ENCODE results near the gene EHBP1.

EHBP1 gene

GRCh38 chr2:62992561-62992960, 287.0 kb downstream of the EHBP1 start (continued):
- TF ChIP-seq ZNF274 (IDR thresholded peaks at IDR 0.05; ENCODE audit: low read length), result no peak
- TF ChIP-seq ZNF274 (tag by site-specific recombination; IDR thresholded peaks at IDR 0.05; ENCODE audit: borderline replicate concordance), result no peak
- no peak for TF ChIP-seq ZNF529 (tag by site-specific recombination; IDR thresholded peaks at IDR 0.05; ENCODE audit: insufficient replicate concordance)

GRCh38 chr2:62994206-62994605, 288.7 kb downstream of the EHBP1 start:
- Histone ChIP-seq H3K4me1 (ENCODE audit: control insufficient read depth, insufficient read depth, low read length) (no peaks in the 10 kb centered on the region), H3K27ac (ENCODE audit: extremely low read depth, low read depth, low read length) (no peak overlapping the region), H3K4me3 (ENCODE audit: low read depth, low read length) (no peak overlapping the region), H3K9me3 (ENCODE audit: control insufficient read depth, insufficient read depth, low read depth, low read length) (no peaks in the 10 kb centered on the region), H3K36me3 (ENCODE audit: control insufficient read depth in 2 of 2, insufficient read depth in 1 of 2, low read length in 2 of 2) (peaks cover 7 to 8% of the 10 kb centered on the region in 2 experiments)
- ChIA-PET CTCF (interaction anchor here (0.6 kb wide), 1 partner anchor 29 kb away, joined by 3 read pairs; no protein-coding TSS in a partner anchor), POLR2A (no interaction called here)
- TF ChIP-seq ZNF585B (tag by site-specific recombination; IDR thresholded peaks at IDR 0.05), result no peak
- TF ChIP-seq ZNF664 (tag by site-specific recombination; IDR thresholded peaks at IDR 0.05), result no peak
- no peak for TF ChIP-seq ZNF610 (tag by site-specific recombination; IDR thresholded peaks at IDR 0.05; ENCODE audit: borderline replicate concordance)
- no peak for TF ChIP-seq KLF8 (tag by site-specific recombination; IDR thresholded peaks at IDR 0.05)
- no peak for TF ChIP-seq GLI4 (tag by site-specific recombination; IDR thresholded peaks at IDR 0.05)
- no peak for TF ChIP-seq ZNF837 (tag by site-specific recombination; IDR thresholded peaks at IDR 0.05)
- no peak for TF ChIP-seq YY2 (tag by site-specific recombination; IDR thresholded peaks at IDR 0.05)
- no peak for TF ChIP-seq ZBTB49 (tag by site-specific recombination; IDR thresholded peaks at IDR 0.05; ENCODE audit: low read depth)
- no peak for TF ChIP-seq ZNF580 (tag by site-specific recombination; IDR thresholded peaks at IDR 0.05)
- TF ChIP-seq BCL6B (tag by site-specific recombination; IDR thresholded peaks at IDR 0.05), result no peak
- TF ChIP-seq REST (tag by site-specific recombination; IDR thresholded peaks at IDR 0.05), result no peak
- TF ChIP-seq ZNF76 (tag by site-specific recombination; IDR thresholded peaks at IDR 0.05; ENCODE audit: borderline replicate concordance, low read depth), result no peak
- TF ChIP-seq ZNF324 (tag by site-specific recombination; IDR thresholded peaks at IDR 0.05), result no peak
- no peak for TF ChIP-seq PBX3 (CRISPR knock-in tag; IDR thresholded peaks at IDR 0.05)
- no peak for TF ChIP-seq ZNF140 (tag by site-specific recombination; IDR thresholded peaks at IDR 0.05)
- no peak for TF ChIP-seq PRDM10 (tag by site-specific recombination; IDR thresholded peaks at IDR 0.05)
- no peak for TF ChIP-seq ZNF223 (tag by site-specific recombination; IDR thresholded peaks at IDR 0.05)
- no peak for TF ChIP-seq ZNF26 (tag by site-specific recombination; IDR thresholded peaks at IDR 0.05)
